Head of caudate nucleus (tissue), 42 donors: ENCODE data around the gene RAD17.
"Not testable (repeated sequence)": the region's sequence is repeated elsewhere in the genome, so short reads cannot be mapped to it uniquely, and the experiment has no call there.

Source experiments
- DNase-seq, 42 donors: peaks; one replicate each; pipeline versions ENCODE4 v3.0.0 to v3.0.0-alpha.2; 2020 to 2021; ENCODE audit warnings: mixed read lengths in 7 of 42
- intact Hi-C: fragments of 100-400 bp; cut with DNase I; formaldehyde crosslinking; loops from one replicate; pipeline ENCODE4 v1.15.0; 2022

RAD17 gene, protein sequence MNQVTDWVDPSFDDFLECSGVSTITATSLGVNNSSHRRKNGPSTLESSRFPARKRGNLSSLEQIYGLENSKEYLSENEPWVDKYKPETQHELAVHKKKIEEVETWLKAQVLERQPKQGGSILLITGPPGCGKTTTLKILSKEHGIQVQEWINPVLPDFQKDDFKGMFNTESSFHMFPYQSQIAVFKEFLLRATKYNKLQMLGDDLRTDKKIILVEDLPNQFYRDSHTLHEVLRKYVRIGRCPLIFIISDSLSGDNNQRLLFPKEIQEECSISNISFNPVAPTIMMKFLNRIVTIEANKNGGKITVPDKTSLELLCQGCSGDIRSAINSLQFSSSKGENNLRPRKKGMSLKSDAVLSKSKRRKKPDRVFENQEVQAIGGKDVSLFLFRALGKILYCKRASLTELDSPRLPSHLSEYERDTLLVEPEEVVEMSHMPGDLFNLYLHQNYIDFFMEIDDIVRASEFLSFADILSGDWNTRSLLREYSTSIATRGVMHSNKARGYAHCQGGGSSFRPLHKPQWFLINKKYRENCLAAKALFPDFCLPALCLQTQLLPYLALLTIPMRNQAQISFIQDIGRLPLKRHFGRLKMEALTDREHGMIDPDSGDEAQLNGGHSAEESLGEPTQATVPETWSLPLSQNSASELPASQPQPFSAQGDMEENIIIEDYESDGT

DNA sequence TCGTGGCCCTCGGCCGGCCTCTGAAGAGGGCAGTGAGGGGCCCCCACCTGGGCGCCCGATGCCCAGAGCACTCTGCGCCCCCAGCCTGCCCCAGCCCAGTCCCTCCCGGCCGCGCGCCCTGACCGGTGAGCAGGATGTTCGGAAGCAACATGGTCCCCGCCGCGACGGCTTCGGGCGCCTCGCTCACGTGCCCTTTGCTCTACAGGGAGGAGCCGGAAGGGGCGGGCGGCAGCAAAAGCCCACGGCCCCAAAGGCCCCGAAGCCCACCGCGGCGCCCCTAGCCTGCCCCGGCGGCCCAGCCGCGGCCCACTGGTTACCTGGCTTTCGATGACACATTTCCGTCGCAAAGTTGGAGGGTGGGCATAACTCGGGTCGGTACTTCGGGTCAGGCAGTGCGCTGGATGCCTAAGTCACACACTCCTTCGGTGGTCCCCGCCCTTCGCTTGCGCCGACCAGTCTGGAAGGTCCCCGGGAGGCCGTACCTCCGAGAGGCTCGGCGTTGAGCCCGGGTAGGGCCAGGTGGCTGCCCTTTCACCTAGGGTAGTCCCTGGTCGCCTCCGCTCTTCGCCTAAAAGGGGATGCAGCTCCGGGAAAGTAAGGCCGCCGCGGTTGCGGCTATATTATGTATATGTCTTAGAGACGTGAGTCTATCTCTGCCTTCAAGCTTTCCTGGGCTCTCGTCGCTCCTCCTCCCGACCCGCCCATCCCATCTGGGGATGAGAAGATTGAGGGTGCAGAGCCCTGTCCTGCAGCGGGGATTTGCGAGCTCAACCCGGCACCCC lies at the start of gene RAD17, which contains the start of the genes AK6 and TAF9:
Gene RAD17 (plus strand): TSS at position 479 of the 782 bp plus-strand sequence. CDS start 2,391 bp downstream, outside the sequence.
Gene AK6 (minus strand): TSS at position 181 of the 782 bp plus-strand sequence. CDS start 30 bp downstream, at position 151.
Gene TAF9 (minus strand): TSS at position 181 of the 782 bp plus-strand sequence. CDS start 3,783 bp downstream, outside the sequence.
- intact Hi-C loops: loop anchor here (5.0 to 10.0 kb wide), 2 partner anchors 132 to 275 kb away; partner anchors contain the start of gene SLC30A5
- peak; percentile 91 to 98 (median 95) for DNase-seq

DNA sequence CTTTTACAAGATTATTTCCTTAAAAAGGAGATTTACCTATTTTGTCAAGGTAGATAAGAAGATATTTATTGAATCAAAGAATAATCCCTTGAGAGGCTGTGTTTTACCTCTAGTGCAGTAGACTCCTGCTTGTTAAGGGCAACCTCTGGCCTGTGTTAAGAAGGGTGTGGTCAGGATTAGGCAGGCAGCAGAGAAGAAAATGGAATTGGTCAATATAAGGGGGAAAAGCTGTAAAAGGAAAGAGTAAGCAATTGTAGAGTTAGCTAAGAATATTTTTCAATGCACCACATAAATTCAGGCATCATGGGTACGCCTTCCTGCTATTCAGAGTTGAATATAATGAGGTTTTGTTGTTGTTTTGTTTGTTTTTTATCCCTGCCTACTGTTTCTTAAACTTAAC lies 43.3 kb upstream of the RAD17 start:
- intact Hi-C loops: no loop called here
- no peak for DNase-seq

DNA sequence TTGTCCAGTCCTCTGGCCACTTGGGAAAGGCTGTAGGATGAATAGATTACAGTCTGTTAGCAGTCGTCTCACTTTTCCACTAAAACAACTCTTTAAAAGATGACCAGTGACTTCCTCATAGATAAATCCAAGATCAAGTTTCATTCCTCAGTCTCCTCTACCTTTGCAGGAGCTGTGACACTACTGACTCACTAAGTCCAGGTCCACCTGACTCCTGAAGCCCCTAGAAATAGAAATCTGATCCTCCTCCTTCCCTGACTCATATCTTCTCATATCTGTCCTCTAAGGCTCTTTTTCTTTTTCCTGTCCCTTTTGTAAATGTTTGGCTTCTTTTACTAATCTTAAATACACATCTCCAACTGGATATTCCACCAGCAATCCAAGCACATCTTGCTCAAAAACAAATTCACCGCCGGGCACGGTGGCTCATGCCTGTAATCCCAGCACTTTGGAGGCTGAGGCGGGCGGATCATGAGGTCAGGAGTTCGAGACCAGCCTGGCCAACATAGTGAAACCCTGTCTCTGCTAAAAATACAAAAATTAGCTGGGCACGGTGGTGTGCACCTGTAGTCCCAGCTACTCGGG lies 39.6 kb upstream of the RAD17 start:
- DNase-seq: no peak
- intact Hi-C loops: loop anchor here (10.0 kb wide), 1 partner anchor 95 kb away; the partner anchor contains the start of gene CDK7

DNA sequence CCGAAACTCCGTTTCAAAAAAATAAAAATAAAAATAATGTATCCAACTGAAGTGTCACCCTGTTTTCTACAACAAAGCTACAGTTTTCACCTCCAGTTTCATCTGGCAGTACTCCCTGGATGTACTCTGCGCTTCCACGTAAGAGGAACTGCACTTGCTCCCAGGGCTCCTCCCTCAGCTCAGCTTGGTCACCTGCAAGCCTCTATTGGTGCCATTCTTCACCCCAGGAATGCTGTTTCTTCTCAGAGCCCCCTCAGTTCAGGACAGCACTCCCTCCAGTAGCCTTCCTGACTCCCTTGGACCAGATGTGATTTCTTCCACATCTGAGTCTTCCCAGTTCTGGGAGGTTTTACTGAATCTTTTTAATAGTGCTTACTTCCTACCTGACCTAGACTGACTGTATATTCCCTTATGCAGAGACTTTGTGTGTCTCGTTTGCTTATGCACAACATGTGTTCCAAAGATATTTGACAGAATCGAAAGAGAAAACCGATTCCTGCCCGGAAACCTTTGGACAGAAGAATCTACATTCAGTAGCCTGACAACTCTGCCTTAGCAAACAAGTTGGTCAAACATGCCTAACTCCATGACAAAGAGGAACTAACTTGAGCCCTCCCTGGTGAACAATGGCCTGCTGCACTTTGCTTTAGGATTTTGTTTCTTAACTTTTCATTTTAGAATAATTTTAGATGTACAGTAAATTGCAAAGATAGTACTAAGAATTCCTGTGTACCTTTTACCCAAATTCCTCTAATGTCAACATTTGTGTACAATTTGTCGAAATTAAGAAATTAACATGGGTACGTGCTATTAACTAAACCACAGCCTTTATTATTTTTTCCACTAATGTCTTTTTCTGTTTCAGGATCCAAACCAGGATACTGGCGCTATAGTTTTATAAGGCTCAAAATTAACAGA lies 37.8 kb upstream of the RAD17 start:
- intact Hi-C loops: loop anchor here (10.0 kb wide), 1 partner anchor 97 kb away; the partner anchor contains the start of gene CDK7
- DNase-seq: no peak

DNA sequence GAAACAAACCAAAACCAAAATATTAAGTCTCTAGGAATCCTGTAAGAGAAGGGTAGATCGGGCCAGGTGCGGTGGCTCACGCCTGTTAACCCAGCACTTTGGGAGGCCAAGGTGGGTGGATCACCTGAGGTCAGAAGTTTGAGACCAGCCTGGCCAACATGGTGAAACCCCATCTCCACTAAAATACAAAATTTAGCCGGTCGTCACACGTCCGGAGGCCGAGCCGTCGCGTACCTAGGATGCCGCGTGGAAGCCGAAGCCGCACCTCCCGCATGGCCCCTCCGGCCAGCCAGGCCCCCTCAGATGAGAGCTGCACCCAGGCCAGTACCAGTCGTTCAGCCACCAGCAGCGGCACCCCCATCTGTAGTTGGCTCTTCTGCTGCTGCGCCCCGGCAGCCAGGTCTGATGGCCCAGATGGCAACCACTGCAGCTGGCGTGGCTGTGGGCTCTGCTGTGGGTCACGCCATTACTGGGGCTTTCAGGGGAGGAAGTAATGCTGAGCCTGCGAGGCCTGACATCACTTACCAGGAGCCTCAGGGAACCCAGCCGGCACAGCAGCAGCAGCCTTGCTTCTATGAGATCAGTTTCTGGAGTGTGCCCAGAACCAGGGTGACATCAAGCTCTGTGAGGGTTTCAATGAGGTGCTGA lies 35.8 kb upstream of the RAD17 start:
- intact Hi-C loops: loop anchor here (10.0 kb wide), 1 partner anchor 99 kb away; the partner anchor contains the start of gene CDK7
- not testable (repeated sequence) for DNase-seq

DNA sequence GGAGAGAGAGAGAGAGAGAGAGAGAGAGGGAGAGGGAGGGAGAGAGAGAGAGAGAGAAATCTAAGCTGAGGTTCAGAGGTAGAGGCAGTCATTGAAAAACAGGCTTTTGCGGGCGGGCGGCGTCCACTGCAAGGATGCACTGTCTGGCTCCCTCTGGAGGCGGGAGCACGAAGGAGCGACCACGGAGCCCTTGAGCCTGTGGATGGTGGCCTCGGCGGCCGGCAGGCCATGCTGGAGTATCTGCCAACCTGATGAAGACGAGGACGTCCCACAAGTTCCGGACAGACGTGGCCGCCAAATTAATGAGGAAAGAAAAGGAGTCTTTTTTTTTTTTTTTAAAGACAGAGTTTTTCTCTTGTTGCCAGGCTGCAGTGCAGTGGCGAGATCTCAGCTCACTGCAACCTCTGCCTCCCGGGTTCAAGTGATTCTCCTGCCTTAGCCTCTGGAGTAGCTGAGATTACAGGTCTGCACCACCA lies 34.8 kb upstream of the RAD17 start:
- DNase-seq: peak; percentile 78 to 93 (median 85)
- intact Hi-C loops: loop anchor here (10.0 kb wide), 1 partner anchor 100 kb away; the partner anchor contains the start of gene CDK7

DNA sequence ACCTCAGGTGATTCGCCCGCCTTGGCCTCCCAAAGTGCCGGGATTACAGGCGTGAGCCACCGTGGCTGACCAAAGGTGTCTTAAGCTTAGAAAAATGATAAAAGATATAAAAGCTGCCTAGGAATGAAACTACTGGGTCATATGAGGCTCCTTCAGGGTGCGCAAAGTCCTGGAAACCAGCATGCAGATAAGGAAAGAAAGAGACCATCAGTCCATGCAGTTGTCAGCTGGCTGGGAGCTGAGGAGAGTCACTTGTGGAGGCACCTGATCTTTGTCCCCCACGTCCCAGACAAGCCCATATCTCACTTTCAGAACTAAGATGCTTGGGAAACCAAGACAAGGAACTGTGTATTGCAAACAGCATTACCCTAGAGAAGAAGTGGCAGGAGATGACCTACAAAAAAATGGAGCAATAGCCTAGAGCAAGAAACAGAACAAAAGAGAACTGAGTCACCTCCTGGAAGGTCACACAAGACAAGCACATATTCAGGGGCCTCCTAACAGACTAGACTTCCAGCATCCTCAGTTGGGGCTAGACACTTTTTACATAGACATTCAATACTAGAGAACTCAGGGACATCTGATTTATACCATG lies 34.2 kb upstream of the RAD17 start:
- no peak for DNase-seq
- intact Hi-C loops: loop anchor here (10.0 kb wide), 1 partner anchor 101 kb away; the partner anchor contains the start of gene CDK7

DNA sequence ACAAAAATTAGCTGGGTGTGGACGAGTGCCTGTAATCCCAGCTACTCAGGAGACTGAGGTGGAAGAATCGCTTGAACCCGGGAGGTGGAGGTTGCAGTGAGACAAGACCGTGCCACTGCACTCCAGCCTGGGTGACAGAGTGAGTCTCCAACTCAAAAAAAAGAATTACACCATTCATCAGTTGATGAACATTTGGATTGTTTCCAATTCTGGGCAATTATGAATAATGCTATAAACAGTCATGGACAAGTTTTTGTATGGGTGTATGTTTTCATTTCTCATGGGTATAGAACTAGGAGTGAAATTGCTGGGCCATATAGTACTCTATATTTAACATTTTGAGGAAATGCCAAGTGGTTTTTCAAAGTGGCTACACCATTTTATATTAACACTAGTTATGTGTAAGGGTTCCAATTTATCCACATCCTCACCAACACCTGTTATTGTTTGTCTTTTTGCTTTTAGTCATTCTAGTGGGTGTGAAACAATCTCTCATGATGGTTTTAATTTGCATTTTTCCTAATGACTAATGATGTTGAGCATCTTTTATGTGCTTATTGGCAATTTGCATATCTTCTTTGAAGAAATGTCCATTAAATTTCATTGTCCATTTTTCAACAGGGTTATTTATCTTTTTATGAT lies 28.0 kb upstream of the RAD17 start:
- no peak for DNase-seq
- intact Hi-C loops: no loop called here

DNA sequence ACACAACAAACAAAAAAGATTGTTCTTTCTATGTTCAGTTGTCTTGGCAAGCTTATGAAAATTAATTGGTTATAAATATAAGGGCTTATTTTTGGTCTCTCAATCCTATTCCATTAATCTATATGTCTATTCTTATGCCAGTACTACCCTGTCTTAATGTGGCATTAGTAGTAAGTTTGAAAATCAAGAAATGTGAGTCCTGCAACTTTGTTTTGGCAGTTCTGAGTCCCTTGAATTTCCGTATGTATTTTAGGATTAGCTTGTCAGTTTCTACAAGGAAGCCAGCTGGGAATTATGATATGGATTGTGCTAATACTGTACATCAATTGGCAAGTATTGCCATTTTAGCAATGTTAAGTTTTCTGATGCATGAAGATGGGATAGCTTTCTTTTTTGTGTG lies 26.5 kb upstream of the RAD17 start:
- DNase-seq: no peak
- intact Hi-C loops: no loop called here

DNA sequence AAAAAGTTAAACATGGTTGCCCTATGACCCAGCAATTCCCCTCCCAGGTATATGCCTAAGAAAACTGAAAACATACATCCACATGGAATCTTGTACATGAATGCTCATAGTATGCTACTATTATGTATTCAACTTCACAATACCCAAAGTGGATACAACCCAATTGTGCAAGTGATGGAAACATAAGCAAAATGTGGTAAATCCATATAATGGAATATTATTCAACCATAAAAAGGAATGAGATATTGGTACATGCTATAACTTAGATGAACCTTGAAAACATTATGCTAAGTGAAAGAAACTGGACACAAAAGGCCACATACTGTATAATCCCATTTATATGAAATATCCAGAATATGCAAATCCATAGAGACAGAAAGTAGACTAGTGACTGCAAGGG lies 19.0 kb upstream of the RAD17 start:
- intact Hi-C loops: no loop called here
- DNase-seq: no peak

DNA sequence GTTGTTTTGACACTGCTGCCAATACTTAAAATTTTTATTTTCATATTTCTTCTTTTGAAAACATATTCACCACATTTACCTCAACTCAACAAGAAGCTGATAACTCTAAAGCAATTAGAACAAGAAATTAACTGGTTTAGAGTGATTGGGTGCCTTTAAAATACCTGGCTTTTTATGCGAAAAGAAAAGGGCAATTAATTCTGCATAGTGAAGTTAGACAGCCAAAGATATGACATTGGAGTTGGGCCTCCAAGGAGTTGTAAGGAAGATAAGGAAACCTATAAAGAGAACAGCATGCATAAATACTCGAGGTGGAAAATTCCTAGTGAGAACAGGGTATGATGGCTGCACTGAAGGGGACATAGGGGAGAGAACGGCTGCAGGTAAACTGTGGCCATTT lies 9.9 kb upstream of the RAD17 start:
- no peak for DNase-seq
- intact Hi-C loops: loop anchor here (10.0 kb wide), 1 partner anchor 265 kb away; the partner anchor contains the start of gene SLC30A5

DNA sequence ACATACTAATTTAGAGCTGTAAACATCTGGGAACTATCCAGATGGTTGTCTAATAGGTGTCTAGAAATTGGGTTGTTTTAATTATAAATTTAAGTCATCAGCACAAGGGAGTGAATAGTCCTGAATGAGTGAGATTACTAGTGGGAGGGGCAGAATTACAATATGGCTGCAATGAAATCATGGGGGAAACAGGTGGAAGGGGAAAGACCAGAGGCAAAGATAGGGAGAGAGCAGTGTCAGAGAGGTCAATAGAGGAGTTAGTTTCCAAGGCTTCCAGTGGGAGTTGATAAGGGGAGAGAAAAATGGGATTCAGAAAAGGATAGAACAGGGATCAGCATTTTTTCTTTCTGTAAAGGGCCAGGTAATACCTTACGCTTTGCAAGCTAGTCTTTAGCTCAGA lies 9.2 kb upstream of the RAD17 start:
- intact Hi-C loops: loop anchor here (10.0 kb wide), 1 partner anchor 266 kb away; the partner anchor contains the start of gene SLC30A5
- no peak for DNase-seq

DNA sequence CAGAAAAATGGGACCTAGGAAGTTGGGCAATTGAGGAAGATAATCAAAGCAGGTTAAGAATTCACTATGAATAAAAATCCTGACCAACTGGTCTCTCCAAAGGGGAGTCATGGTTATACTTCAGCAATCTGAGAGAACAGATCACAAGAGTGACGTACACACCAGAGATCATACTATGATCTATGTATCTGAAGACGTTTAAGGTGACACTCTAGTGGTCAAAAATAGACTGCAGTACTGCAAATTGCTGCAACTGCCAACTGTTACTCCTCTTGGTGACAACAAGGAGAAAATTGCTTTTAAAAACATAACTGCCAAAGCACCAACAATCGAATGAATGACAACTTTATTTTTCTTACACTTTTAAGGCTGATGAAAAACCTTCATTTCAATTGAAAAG lies 5.2 kb upstream of the RAD17 start:
- no peak for DNase-seq
- intact Hi-C loops: loop anchor here (10.0 kb wide), 1 partner anchor 270 kb away; the partner anchor contains the start of gene SLC30A5

DNA sequence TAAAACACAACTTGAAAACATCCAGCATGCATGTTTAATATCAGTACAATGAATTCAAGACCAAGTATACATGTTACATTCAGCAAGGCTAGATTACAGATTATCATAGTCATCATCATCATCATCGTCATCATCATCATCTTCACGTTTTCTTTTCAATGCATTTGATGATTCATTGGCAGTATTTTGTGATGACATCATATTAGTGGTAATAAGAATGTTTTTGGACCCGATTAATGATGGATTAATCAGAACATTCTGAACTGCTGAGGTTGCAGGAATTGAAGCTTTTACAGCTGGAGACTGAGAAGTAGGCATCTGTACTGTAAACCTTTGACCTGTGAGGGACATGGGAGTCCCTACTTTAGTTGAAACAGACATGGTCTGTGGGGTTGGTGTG lies 4.8 kb upstream of the RAD17 start:
- intact Hi-C loops: loop anchor here (5.0 to 10.0 kb wide), 2 partner anchors 128 to 270 kb away; partner anchors contain the start of gene SLC30A5
- no peak for DNase-seq

DNA sequence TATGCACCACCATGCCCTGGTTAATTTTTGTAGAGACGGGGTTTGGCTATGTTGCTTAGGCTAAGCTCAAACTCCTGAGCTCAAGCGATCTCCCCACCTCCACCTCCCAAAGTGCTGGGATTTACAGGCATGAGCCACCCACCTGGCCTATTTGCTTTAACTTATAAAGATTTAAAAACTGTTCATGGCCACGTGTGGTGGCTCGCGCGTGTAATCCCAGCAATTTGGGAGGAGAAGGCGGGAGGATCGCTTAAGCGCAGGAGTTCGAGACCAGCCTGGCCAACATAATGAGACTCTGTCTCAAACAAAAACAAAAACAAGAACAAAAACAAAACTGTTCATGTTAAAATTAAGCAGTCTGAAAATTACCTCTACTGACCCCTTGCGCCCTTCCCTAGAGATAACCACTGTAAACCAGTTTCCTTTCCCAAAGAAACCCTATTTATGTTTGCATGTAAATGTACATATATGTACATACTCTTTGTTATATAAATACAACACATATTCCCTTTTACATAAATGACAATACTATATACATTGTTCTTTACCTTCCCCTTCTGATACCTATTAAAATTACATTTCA lies 1.8 kb upstream of the RAD17 start:
- intact Hi-C loops: loop anchor here (5.0 to 10.0 kb wide), 2 partner anchors 130 to 273 kb away; partner anchors contain the start of gene SLC30A5
- DNase-seq: peak in 2 of 42 donors; percentile 9 to 11
